HEK293 (cell line): ENCODE data around the gene TTC13.

Experiments
- CTCF ChIA-PET: fragments of 350-600 bp; formaldehyde crosslinking; extraction: SDS; loops from one replicate; lab custom pipeline; 2021; ENCODE audit warnings: antibody characterized with exemption; lab: Yijun Ruan, JAX
- POLR2A ChIA-PET: fragments of 300-600 bp; formaldehyde crosslinking; extraction: SDS; loops from one replicate; lab custom pipeline; 2020; ENCODE audit warnings: antibody characterized with exemption, inconsistent platforms; lab: Yijun Ruan, JAX
- H3K27ac ChIP-seq: fragments of 200-500 bp; sonication (Bioruptor generic); 2 replicates; pipeline ENCODE4 v1.5.1; 2014; ENCODE audit warnings: low read depth, low read length, control low read depth, inconsistent platforms; ENCODE audit errors: extremely low read depth
- H3K36me3 ChIP-seq, 2 experiments: fragments of 200-500 bp in 1 of 2; sonication (Bioruptor generic) in 1 of 2; 1 replicate in 1 of 2; 2 replicates in 1 of 2; pipeline ENCODE4 v1.5.1; 2014 to 2017; ENCODE audit warnings: inconsistent platforms in 2 of 2, low read length in 2 of 2; ENCODE audit not compliant: control insufficient read depth in 2 of 2, insufficient read depth in 1 of 2
- H3K4me1 ChIP-seq: fragments of 200-500 bp; sonication (Bioruptor generic); 2 replicates; pipeline ENCODE4 v1.5.1; 2014; ENCODE audit warnings: mild to moderate bottlenecking, low read length, inconsistent platforms; ENCODE audit not compliant: control insufficient read depth, insufficient read depth
- H3K4me3 ChIP-seq: 2 replicates; pipeline ENCODE4 v1.5.1; 2011; ENCODE audit warnings: low read depth, mild to moderate bottlenecking, control low read depth, low read length, moderate library complexity
- H3K9me3 ChIP-seq: fragments of 200-500 bp; sonication (Bioruptor generic); 2 replicates; pipeline ENCODE4 v1.5.1; 2014; ENCODE audit warnings: low read depth, low read length, inconsistent platforms; ENCODE audit not compliant: control insufficient read depth, insufficient read depth
- BCL6B ChIP-seq: fragments of 450-650 bp; formaldehyde crosslinking; IDR thresholded peaks from 2 replicates; pipeline ENCODE4 v1.5.1; 2017; ENCODE audit warnings: missing biosample characterization, missing genetic modification characterization
- INSM2 ChIP-seq: fragments of 450-650 bp; formaldehyde crosslinking; IDR thresholded peaks from 2 replicates; pipeline ENCODE4 v1.5.1; 2016; ENCODE audit warnings: missing biosample characterization, missing genetic modification characterization
- KLF8 ChIP-seq: fragments of 450-650 bp; formaldehyde crosslinking; IDR thresholded peaks from 2 replicates; pipeline ENCODE4 v1.5.1; 2016; ENCODE audit warnings: missing biosample characterization, missing genetic modification characterization
- MZF1 ChIP-seq: fragments of 450-650 bp; formaldehyde crosslinking; IDR thresholded peaks from 2 replicates; pipeline ENCODE4 v1.5.1; 2017; ENCODE audit warnings: missing biosample characterization, missing genetic modification characterization, borderline replicate concordance
- REST ChIP-seq: fragments of 450-650 bp; formaldehyde crosslinking; IDR thresholded peaks from 2 replicates; pipeline ENCODE4 v1.5.1; 2016; ENCODE audit warnings: missing biosample characterization, missing genetic modification characterization
- SCRT1 ChIP-seq: fragments of 450-650 bp; formaldehyde crosslinking; IDR thresholded peaks from 2 replicates; pipeline ENCODE4 v1.5.1; 2016; ENCODE audit warnings: missing biosample characterization, missing genetic modification characterization, borderline replicate concordance
- SP3 ChIP-seq: fragments of 450-650 bp; formaldehyde crosslinking; IDR thresholded peaks from 2 replicates; pipeline ENCODE4 v1.5.1; 2016; ENCODE audit warnings: missing biosample characterization, missing genetic modification characterization
- ZBTB26 ChIP-seq: fragments of 450-650 bp; formaldehyde crosslinking; optimal IDR thresholded peaks from 2 replicates; pipeline ENCODE3; 2016; ENCODE audit warnings: missing biosample characterization, mild to moderate bottlenecking, missing genetic modification characterization
- ZFP41 ChIP-seq: fragments of 450-650 bp; formaldehyde crosslinking; IDR thresholded peaks from 2 replicates; pipeline ENCODE4 v1.5.1; 2016; ENCODE audit warnings: missing biosample characterization, missing genetic modification characterization, borderline replicate concordance
- ZNF157 ChIP-seq: fragments of 450-650 bp; formaldehyde crosslinking; IDR thresholded peaks from 2 replicates; pipeline ENCODE4 v1.5.1; 2016; ENCODE audit warnings: missing biosample characterization, missing genetic modification characterization
- ZNF280C ChIP-seq: fragments of 450-650 bp; formaldehyde crosslinking; IDR thresholded peaks from 2 replicates; pipeline ENCODE4 v1.5.1; 2016; ENCODE audit warnings: missing biosample characterization, missing genetic modification characterization
- ZNF311 ChIP-seq: fragments of 450-650 bp; formaldehyde crosslinking; IDR thresholded peaks from 2 replicates; pipeline ENCODE4 v1.5.1; 2017; ENCODE audit warnings: missing biosample characterization, missing genetic modification characterization, borderline replicate concordance
- ZNF37A ChIP-seq: fragments of 450-650 bp; IDR thresholded peaks from 2 replicates; pipeline ENCODE4 v1.5.1; 2018; ENCODE audit warnings: missing biosample characterization, missing genetic modification characterization
- ZNF426 ChIP-seq: fragments of 450-650 bp; formaldehyde crosslinking; IDR thresholded peaks from 2 replicates; pipeline ENCODE4 v1.5.1; 2017; ENCODE audit warnings: missing biosample characterization, missing genetic modification characterization, mild to moderate bottlenecking, inconsistent platforms, moderate library complexity
- ZNF433 ChIP-seq: fragments of 450-650 bp; formaldehyde crosslinking; IDR thresholded peaks from 2 replicates; pipeline ENCODE4 v1.5.1; 2016; ENCODE audit warnings: missing biosample characterization, missing genetic modification characterization, low read depth
- ZNF510 ChIP-seq: fragments of 450-650 bp; formaldehyde crosslinking; IDR thresholded peaks from 2 replicates; pipeline ENCODE4 v1.5.1; 2018; ENCODE audit warnings: mild to moderate bottlenecking, missing genetic modification characterization, missing biosample characterization; ENCODE audit not compliant: insufficient replicate concordance
- ZNF580 ChIP-seq: fragments of 450-650 bp; formaldehyde crosslinking; IDR thresholded peaks from 2 replicates; pipeline ENCODE4 v1.5.1; 2016; ENCODE audit warnings: missing biosample characterization, missing genetic modification characterization
- ZNF623 ChIP-seq: fragments of 450-650 bp; formaldehyde crosslinking; IDR thresholded peaks from 2 replicates; pipeline ENCODE4 v1.5.1; 2016; ENCODE audit warnings: missing biosample characterization, missing genetic modification characterization
- ZNF654 ChIP-seq: fragments of 450-650 bp; formaldehyde crosslinking; IDR thresholded peaks from 2 replicates; pipeline ENCODE4 v1.5.1; 2016; ENCODE audit warnings: low read depth, missing biosample characterization, missing genetic modification characterization
- ZNF677 ChIP-seq: fragments of 450-650 bp; IDR thresholded peaks from 2 replicates; pipeline ENCODE4 v1.5.0; 2018; ENCODE audit warnings: missing biosample characterization, mild to moderate bottlenecking, missing genetic modification characterization, moderate library complexity
- ZNF830 ChIP-seq: fragments of 450-650 bp; IDR thresholded peaks from 2 replicates; pipeline ENCODE4 v1.5.0; 2018; ENCODE audit warnings: missing biosample characterization, missing genetic modification characterization, low read depth, mild to moderate bottlenecking, moderate library complexity

TTC13 gene

GRCh38 chr1:230906226-230906625 lies 72.4 kb downstream of the TTC13 start (continued):
- TF ChIP-seq ZNF433 = no peak
- no peak for TF ChIP-seq ZNF37A (tag by site-specific recombination)
- TF ChIP-seq, all 188 proteins: peak for 0

- ChIA-PET POLR2A (interaction anchor here (0.7 kb wide), 1 partner anchor 305 kb away, joined by 3 read pairs; no protein-coding TSS in a partner anchor), CTCF (interaction anchor here (0.6 to 6.5 kb wide), 5 partner anchors 10 to 273 kb away, joined by 3 to 41 read pairs (median 3); no protein-coding TSS in a partner anchor)
- Histone ChIP-seq H3K4me3 (no peak overlapping the region), H3K27ac (no peak overlapping the region), H3K9me3 (no peaks in the 10 kb centered on the region), H3K4me1 (no peaks in the 10 kb centered on the region), H3K36me3 (peaks cover 37 to 53% of the 10 kb centered on the region in 2 experiments)
- TF ChIP-seq ZFP41 (tag by site-specific recombination) (no peak), SP3 (tag by site-specific recombination) (no peak), MZF1 (no peak), ZNF157 (tag by site-specific recombination) (no peak), ZNF510 (no peak), SCRT1 (tag by site-specific recombination) (no peak), KLF8 (tag by site-specific recombination) (no peak), ZBTB26 (tag by site-specific recombination) (no peak), INSM2 (no peak), ZNF280C (tag by site-specific recombination) (no peak)
Measured at GRCh38 chr1:230905733-230906132, 72.9 kb downstream of the TTC13 start.

- Histone ChIP-seq H3K36me3 (peaks cover 17 to 31% of the 10 kb centered on the region in 2 experiments; a peak in 2 of 3 replicates), H3K4me1 (no peaks in the 10 kb centered on the region), H3K4me3 (no peak overlapping the region), H3K27ac (no peak overlapping the region), H3K9me3 (no peaks in the 10 kb centered on the region)
- ChIA-PET POLR2A (interaction anchor here (0.5 to 2.2 kb wide), 2 partner anchors 34 to 106 kb away, joined by 4 to 7 read pairs; partner anchors contain the start of gene C1orf198), CTCF (interaction anchor here (0.6 to 6.5 kb wide), 3 partner anchors 15 to 343 kb away, joined by 3 to 41 read pairs (median 4); no protein-coding TSS in a partner anchor)
- TF ChIP-seq BCL6B (tag by site-specific recombination) (no peak), ZNF654 (tag by site-specific recombination) (no peak), ZNF580 (no peak), ZNF426 (tag by site-specific recombination) (no peak), ZNF623 (tag by site-specific recombination) (no peak), REST (tag by site-specific recombination) (no peak), ZNF677 (no peak), ZNF830 (no peak), ZNF311 (tag by site-specific recombination) (no peak)
Measured at GRCh38 chr1:230902349-230902923, 76.2 kb downstream of the TTC13 start.
